GM12864 (cell line): ENCODE measurements around the gene DYRK1A.

ENCODE experiments used
- DNase-seq: peaks from one replicate; pipeline ENCODE4 v3.0.0-alpha.2; 2011; ENCODE audit warnings: low read depth
- H3K4me3 ChIP-seq: 2 replicates; pipeline ENCODE4 v1.5.1; 2011; ENCODE audit warnings: mild to moderate bottlenecking, low read depth, low read length, control low read depth
- TF ChIP-seq, protein P1 (sequence below): IDR thresholded peaks from 2 replicates; pipeline ENCODE4 v1.5.1; 2011; ENCODE audit warnings: low read depth, mild to moderate bottlenecking, moderate library complexity, low read length, control low read depth, inconsistent platforms; ENCODE audit errors: missing control alignments

The DYRK1A gene

DNA sequence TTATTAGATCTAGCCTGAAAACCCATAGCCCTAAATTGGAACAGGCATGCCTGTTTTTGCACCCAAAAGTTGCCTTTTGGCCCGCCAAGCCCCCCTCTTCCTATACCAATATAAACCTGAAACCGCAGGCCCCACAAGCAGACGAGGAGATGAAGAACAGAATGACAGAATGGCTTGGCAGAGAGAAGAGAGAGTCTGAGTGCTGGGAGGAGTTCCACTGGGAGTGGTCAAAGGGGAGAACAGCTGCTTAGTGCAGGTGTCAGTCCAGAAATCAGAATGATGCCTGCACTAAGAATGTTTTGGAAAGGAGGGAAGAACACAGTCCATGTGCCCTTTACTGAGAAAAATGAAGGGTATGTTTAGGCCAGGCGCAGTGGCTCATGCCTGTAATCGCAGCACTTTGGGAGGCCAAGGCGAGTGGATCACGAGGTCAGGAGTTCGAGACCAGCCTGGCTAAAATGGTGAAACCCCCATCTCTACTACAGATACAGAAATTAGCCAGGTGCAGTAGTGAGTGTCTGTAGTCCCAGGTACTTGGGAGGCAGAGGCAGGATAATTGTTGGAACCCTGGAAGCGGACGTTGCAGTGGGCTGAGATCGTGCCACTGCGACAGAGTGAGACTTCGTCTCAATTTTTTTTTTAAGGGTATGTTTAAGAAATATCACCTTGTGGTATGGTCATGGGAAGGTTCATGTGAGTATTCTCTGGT, 9.4 kb downstream of the DYRK1A start:
- TF ChIP-seq, protein P1, sequence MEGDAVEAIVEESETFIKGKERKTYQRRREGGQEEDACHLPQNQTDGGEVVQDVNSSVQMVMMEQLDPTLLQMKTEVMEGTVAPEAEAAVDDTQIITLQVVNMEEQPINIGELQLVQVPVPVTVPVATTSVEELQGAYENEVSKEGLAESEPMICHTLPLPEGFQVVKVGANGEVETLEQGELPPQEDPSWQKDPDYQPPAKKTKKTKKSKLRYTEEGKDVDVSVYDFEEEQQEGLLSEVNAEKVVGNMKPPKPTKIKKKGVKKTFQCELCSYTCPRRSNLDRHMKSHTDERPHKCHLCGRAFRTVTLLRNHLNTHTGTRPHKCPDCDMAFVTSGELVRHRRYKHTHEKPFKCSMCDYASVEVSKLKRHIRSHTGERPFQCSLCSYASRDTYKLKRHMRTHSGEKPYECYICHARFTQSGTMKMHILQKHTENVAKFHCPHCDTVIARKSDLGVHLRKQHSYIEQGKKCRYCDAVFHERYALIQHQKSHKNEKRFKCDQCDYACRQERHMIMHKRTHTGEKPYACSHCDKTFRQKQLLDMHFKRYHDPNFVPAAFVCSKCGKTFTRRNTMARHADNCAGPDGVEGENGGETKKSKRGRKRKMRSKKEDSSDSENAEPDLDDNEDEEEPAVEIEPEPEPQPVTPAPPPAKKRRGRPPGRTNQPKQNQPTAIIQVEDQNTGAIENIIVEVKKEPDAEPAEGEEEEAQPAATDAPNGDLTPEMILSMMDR, result no peak
- no peak for DNase-seq
- H3K4me3 ChIP-seq, result no peak overlapping the region

DNA sequence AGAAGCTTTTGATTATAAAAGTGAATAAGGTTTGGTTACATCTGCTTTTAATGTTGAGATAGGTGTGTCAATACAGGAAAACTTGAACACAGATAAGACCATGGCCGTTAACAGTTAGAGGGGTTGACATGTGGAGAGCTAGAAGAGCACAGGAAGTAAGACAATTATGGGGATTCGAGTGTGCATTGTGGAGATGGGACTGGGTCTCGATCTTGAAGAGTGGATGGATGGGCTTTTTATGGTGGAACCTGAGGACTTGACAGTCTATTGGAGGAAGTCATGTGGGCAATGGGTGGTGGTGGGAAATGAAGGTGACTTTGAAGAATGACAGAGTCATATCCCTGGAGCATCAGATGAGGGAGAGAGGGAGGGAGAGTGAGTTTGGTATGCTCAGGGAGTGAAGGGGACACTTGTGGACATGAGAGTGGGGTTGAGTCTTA, 12.1 kb downstream of the DYRK1A start:
- DNase-seq, result no peak
- no peak overlapping the region for H3K4me3 ChIP-seq
- TF ChIP-seq, protein P1, result no peak

DNA sequence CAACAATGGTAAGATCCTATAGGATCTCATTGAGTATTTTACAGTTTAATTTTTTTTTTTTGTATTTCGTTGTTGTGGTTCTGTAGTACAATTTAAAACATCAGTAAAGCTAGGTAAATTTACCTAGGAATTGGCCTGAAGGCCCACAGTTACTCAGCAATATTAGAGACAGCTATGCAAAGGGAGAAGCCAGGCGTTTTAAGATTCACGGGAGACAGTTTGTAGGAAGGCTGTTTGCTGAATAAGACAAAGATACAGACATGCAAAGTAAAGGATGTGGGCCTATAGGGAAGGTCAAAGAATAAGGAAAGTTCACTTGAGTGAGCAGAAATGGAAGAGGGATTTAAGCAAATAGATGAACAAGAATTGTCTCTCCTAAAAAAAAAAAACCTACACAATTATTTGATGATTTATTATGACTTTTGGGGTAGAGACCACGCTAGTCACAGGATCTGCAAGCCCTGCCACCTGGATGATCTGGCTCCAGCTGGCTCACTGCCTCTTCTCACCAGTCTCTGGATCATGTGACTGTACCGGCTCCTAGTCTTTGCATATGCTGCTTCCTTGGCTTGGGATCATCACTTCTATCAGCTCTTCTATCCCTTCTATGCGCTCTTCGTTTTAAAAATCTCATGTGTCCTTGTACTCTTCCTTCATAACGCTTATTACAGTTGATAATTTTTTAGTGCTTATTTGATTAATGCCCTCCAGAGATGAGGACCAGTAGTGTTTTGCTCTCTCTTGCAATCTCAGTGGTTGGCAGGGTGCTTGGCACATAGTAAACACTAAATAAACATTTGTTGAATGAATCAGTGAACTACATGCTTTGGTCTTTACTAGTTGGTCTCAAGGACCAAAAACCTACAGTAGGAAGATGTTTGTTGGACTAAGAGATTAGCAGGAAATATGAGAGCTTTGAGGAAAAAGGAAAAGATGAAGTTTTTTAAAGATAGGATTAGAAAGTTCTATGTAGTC, 14.1 kb downstream of the DYRK1A start:
- no peak overlapping the region for H3K4me3 ChIP-seq
- TF ChIP-seq, protein P1, result no peak
- no peak for DNase-seq

DNA sequence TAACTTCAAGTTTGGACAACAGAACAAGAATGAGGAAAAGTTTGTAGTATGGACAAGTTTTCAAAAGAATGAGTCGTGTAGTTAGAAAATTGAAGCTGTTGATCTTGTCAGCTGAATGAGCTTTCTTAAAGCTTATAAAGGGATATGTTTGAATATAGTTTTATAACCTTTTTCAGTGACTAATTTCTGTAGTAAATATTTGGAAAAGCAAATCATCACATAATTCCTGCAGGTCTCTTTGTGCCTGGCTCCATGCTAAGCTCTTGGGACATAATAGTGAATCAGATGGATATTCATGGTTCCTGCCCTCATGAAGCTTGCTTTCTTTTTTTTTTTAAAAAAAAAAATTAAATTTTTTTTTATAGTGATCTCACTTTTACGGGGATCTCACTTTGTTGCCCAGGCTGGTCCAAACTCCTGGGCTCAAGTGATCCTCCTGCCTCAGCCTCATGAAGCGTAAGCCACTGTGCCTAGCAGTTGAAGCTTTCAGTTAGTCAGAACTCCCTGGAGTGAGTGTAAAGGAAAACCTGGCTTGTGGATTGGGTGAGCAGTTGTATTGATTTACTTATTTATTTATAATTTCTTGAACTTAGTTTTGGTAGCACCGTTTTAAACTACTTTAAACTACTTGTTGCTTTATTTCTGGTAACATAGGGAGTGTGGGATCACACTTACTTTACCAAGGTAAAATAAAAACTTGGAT, 15.5 kb downstream of the DYRK1A start:
- TF ChIP-seq, protein P1, result no peak
- H3K4me3 ChIP-seq, result no peak overlapping the region
- DNase-seq, result no peak

DNA sequence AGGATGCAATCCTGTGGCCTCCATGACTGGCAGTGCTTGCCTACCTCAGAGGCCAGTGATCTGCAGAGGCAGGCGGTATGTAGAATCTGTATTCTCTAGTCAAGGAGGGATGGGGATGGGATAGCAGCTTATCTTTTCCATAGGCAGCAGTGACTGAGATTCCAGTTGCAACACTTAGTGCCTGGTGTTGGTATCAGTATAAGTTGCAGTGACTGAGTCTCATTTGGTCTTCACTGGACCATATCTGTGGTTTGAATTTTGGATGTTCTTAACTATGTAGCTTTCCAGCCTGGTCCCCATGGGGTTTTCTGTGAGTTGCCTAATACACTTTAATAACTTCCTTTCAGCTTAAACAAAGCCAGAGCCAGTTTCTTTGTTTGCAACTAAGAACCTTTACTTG, 16.5 kb downstream of the DYRK1A start:
- DNase-seq, result no peak

GRCh38 chr21:37383784-37384311, 17.3 kb downstream of the DYRK1A start:
- H3K4me3 ChIP-seq, result no peak overlapping the region
- DNase-seq, result no peak
- TF ChIP-seq, protein P1, result no peak

More for the DNA sequence above, 16.5 kb downstream of the DYRK1A start:
- TF ChIP-seq, protein P1, result no peak
- H3K4me3 ChIP-seq, result no peak overlapping the region
